HAP-1 (cell line): Measurements from ENCODE around the gene ANXA7.
A peak's percentile ranks its signal among the peaks of the same experiment; 100 is the strongest.

Experiments used
- DNase-seq, 2 experiments: peaks; one replicate each; pipeline ENCODE4 v3.0.0-alpha.2; 2016 to 2020; ENCODE audit warnings: low spot score in 2 of 2
- H3K27me3 ChIP-seq: fragments of 250-450 bp; sonication (Bioruptor Pico); 2 replicates; pipeline ENCODE4 v1.5.1; 2020; ENCODE audit warnings: low read depth, mild to moderate bottlenecking, moderate library complexity
- H3K36me3 ChIP-seq: fragments of 250-450 bp; sonication (Bioruptor Pico); replicated peaks from 2 replicates; pipeline ENCODE4 v1.5.1; 2020; ENCODE audit warnings: mild to moderate bottlenecking
- H3K4me1 ChIP-seq: fragments of 250-450 bp; sonication (Bioruptor Pico); 2 replicates; pipeline ENCODE4 v1.5.1; 2020; ENCODE audit warnings: mild to moderate bottlenecking
- H3K4me3 ChIP-seq: fragments of 250-450 bp; sonication (Bioruptor Pico); 2 replicates; pipeline ENCODE4 v1.5.1; 2020; ENCODE audit warnings: mild to moderate bottlenecking, moderate library complexity
- H3K9me3 ChIP-seq: fragments of 250-450 bp; sonication (Bioruptor Pico); 2 replicates; pipeline ENCODE4 v1.5.1; 2020; ENCODE audit warnings: mild to moderate bottlenecking, moderate library complexity
- in situ Hi-C: fragments of 300-500 bp; cut with MboI; formaldehyde crosslinking; loops from 3 replicates; pipeline ENCODE4 v1.14.3; 2020; ENCODE audit warnings: low sequenced_read_pairs, inconsistent platforms, mixed read lengths

ANXA7 gene

DNA sequence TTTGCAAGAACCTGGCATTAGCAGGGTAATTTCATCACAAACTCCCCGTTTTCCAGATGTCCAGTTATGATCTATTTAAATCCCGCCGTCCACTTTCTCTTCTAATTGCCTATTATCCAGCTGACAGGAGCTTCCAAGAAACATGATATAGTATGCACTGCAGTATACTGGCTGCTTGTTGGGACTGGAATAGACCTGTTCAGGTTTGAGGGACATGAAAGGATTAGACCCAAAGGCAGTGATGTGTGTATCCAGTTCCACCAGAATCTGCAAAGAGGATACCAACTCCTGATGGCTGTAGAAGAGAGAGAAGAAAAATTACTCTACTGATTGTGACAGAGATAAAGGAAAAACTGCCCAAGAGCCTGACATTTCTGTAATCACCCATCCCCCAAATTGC lies 10.6 kb upstream of the ANXA7 start:
- Histone ChIP-seq H3K36me3 (peaks cover 17% of the 10 kb centered on the region), H3K27me3 (no peaks in the 10 kb centered on the region), H3K4me3 (no peak overlapping the region), H3K4me1 (no peaks in the 10 kb centered on the region), H3K9me3 (no peaks in the 10 kb centered on the region)
- in situ Hi-C loops = no loop called here
- no peak for DNase-seq

DNA sequence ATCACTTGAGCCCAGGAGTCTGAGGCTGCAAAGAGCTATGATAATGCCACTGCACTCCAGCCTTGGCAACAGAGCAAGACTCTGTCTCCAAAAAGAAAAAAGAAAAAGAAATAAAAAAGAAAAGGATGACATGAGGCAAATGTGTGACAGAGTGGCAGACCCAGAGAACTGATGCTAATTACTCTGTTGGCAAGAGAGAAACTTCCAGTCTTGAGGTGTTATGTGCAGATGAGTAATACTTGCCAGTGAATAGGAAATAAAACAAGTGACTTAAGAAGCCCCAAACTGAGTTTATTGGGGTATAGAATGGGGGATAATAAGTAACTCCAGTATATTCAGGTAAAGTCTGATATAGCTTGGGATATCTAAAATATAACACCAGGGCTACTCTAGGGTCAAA lies 9.5 kb upstream of the ANXA7 start:
- H3K4me1 ChIP-seq = no peaks in the 10 kb centered on the region
- H3K36me3 ChIP-seq = peaks cover 17% of the 10 kb centered on the region
- in situ Hi-C loops = no loop called here
- H3K4me3 ChIP-seq = no peak overlapping the region
- DNase-seq = no peak
- H3K27me3 ChIP-seq = no peaks in the 10 kb centered on the region
- H3K9me3 ChIP-seq = no peaks in the 10 kb centered on the region

DNA sequence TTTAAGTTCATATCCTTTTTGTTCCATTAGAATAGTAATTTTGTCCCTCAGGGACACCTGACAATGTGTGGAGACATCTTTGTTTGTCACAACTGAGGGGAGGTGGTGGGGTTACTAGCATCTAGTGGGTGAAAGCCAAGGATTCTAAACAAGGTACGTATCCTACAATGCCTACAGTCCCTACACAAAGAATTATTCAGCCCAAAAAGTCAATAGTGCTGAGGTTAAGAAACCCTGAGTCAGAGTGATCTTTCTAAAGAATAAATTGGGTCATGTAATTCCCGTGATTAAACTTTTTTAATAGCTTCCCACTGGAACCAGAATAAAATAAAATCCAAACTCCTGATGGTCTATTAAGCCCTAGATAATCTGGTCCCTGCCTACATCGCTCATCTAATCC lies 2.7 kb upstream of the ANXA7 start:
- Histone ChIP-seq H3K4me3 (no peak overlapping the region), H3K27me3 (no peaks in the 10 kb centered on the region), H3K36me3 (no peaks in the 10 kb centered on the region), H3K9me3 (no peaks in the 10 kb centered on the region), H3K4me1 (peaks cover 6% of the 10 kb centered on the region; the same call in 1 of the 2 replicates)
- DNase-seq = no peak
- in situ Hi-C loops = no loop called here

DNA sequence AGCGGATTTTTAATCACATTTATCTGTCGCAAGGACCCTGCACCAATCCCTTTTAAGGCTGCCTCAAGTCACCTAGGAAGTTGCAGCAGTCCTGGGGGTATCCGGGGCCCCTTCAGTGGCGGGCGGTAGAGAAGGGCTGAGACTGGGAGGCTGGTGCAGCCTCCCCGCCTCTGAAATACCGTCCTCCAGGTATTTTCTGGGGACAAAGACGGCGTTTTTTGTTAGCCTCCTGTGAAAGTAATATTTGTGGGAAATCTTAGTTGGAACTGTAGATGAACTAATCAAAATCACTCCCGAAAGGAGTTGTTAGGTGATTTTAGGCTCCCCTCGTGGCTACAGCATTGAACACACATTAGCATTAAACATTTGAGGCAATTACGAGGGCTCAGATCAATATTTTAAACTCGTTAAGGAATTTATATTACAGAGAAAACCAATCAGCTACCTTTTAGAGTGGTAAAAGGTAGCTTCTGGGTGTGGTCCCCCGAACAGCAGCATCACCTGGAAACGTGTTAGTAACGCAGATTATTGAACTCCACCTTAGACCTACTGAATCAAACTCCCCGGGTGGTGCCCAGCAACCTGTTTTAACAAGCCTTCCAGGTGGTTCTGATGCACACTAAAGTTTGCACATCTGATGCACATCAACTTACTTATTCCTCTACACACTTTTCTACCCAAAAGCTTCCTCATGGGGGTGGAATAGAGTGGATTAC lies 530 bp upstream of the ANXA7 start:
- Histone ChIP-seq H3K4me3 (peak overlapping the region; percentile 96), H3K27me3 (no peaks in the 10 kb centered on the region), H3K36me3 (no peaks in the 10 kb centered on the region), H3K9me3 (no peaks in the 10 kb centered on the region), H3K4me1 (peaks cover 6% of the 10 kb centered on the region; the same call in 1 of the 2 replicates)
- no peak for DNase-seq
- in situ Hi-C loops = no loop called here

DNA sequence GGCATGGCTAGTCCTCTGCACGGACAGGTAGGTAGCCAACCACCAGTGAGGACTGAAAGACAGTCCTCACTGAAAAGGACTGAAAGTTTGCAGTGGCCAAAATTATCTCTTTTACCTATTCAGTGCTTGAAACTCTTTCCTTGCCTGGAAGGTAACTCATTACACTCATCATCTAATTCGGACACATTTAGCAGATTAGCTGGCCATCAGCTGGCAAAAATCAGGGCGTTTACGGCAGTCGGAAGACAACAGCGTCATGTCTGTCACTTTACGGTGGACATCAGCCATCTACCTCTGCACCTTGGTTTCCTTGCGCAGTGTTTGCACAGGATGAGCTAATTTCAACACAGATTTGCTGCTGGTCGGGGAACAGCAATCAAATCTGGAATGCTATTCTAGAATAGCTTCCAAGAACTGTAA lies 740 bp downstream of the ANXA7 start:
- in situ Hi-C loops = no loop called here
- peak overlapping the region; percentile 96 for H3K4me3 ChIP-seq
- H3K9me3 ChIP-seq = no peaks in the 10 kb centered on the region
- no peaks in the 10 kb centered on the region for H3K36me3 ChIP-seq
- peaks cover 6% of the 10 kb centered on the region; the same call in 1 of the 2 replicates for H3K4me1 ChIP-seq
- H3K27me3 ChIP-seq = no peaks in the 10 kb centered on the region
- DNase-seq = peak; percentile 55 to 56

DNA sequence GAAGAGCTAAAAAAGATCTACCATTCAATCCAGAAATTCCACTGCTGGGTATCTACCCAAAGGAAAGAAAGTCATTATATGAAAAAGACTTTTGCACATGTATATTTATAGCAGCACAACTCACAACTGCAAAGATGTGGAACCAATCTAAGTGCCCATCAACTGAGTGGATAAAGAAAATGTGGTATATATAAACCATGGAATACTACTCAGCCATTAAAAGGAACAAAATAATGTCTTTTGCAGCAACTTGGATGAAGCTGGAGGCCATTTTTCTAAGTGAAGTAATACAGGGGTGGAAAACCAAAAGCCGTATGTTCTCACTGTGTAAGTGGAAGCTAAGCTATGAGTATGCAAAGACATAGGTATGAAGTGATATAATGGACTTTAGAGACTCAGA lies 3.0 kb downstream of the ANXA7 start:
- in situ Hi-C loops = no loop called here
- DNase-seq = no peak
- no peaks in the 10 kb centered on the region; the same call in 1 of the 2 replicates for H3K36me3 ChIP-seq
- no peaks in the 10 kb centered on the region for H3K27me3 ChIP-seq
- H3K9me3 ChIP-seq = no peaks in the 10 kb centered on the region
- peaks cover 6% of the 10 kb centered on the region; the same call in 1 of the 2 replicates for H3K4me1 ChIP-seq
- H3K4me3 ChIP-seq = no peak overlapping the region

DNA sequence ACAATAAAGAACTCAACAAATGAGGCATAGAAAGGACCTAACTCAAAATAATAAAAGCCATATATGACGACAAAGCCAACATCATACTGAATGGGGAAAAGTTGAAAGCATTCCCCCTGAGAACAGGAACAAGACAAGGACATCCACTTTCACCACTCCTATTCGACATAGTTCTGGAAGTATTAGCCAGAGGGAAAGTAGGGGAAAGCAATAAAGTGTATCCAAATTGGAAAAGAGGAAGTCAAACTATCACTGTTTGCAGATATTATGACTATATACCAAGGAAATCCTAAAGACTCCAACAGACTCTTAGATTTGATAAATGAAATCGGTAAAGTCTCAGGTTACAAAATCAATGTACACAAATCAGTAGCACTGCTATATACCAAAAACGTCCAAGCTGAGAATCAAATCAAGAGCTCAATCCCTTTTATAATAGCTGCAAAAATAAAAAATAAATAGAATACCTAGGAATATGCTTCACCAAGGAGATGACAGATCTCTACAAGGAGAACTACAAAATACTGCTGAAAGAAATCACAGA lies 4.8 kb downstream of the ANXA7 start:
- no peaks in the 10 kb centered on the region; the same call in 1 of the 2 replicates for H3K36me3 ChIP-seq
- no peak for DNase-seq
- no peaks in the 10 kb centered on the region for H3K9me3 ChIP-seq
- H3K27me3 ChIP-seq = no peaks in the 10 kb centered on the region
- no peak overlapping the region for H3K4me3 ChIP-seq
- H3K4me1 ChIP-seq = no peaks in the 10 kb centered on the region
- in situ Hi-C loops = no loop called here

DNA sequence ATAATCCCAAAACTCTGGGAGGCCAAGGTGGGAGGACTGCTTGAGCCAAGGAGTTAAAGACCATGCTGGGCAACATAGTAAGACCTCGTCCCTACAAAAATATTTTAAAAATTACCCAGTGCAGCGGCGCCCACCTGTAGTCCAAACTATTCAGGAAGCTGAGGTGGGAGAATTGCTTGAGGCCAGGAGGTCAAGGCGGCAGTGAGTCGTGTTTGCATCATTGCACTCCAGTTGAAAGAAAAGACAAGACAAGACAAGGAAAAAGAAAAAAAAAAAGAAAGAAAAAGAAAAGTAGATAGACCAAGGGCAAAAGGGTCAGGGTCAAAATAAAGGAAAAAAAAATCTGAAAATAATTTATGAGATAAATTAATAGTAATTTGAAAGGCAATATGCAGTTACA lies 5.8 kb downstream of the ANXA7 start:
- H3K36me3 ChIP-seq = no peaks in the 10 kb centered on the region; the same call in 1 of the 2 replicates
- H3K4me3 ChIP-seq = no peak overlapping the region

DNA sequence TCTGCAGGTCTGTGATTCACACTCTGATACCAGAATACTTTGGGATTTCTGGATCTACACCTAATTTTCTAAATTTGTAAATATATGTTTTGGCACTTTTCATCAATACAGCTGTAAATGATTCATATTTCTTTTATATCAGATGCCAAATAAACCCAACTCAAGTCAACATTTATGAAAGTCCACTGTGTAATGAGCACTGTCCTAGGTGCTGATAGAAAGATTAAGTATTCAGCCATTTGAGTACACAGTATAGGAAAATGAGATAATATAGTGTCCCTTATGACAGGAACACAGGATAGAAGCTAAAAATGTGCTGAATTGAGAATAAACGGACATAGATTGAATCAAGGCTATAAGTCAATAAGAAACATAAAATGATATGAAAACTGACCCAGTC lies 6.4 kb downstream of the ANXA7 start:
- no peak for DNase-seq
- Histone ChIP-seq H3K36me3 (no peaks in the 10 kb centered on the region; the same call in 1 of the 2 replicates), H3K9me3 (no peaks in the 10 kb centered on the region), H3K4me1 (no peaks in the 10 kb centered on the region), H3K27me3 (no peaks in the 10 kb centered on the region), H3K4me3 (no peak overlapping the region)
- in situ Hi-C loops = no loop called here

More for the DNA sequence above, 5.8 kb downstream of the ANXA7 start:
- DNase-seq = no peak
- Histone ChIP-seq H3K9me3 (no peaks in the 10 kb centered on the region), H3K27me3 (no peaks in the 10 kb centered on the region), H3K4me1 (no peaks in the 10 kb centered on the region)
- in situ Hi-C loops = no loop called here

DNA sequence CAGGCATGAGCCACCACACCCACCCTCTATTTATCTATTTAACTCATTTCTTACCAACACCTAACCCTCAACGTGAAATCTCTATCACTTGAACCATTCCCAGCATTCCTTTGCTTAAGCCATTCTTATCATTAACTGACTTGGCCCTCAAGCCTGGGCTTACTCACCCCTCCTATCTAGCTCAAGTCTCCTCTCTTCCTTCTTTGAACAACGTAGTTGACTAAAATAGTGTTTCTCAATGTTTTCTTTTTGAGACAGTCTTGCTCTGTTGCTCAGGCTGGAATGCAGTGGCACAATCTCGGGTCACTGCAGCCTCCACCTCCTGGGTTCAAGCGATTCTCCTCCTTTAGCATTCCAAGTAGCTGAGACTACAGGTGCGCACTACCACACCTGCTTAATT lies 7.0 kb downstream of the ANXA7 start:
- no peak for DNase-seq
- H3K9me3 ChIP-seq = no peaks in the 10 kb centered on the region
- no peaks in the 10 kb centered on the region for H3K27me3 ChIP-seq
- no peaks in the 10 kb centered on the region; the same call in 1 of the 2 replicates for H3K36me3 ChIP-seq
- no peaks in the 10 kb centered on the region for H3K4me1 ChIP-seq
- in situ Hi-C loops = no loop called here
- H3K4me3 ChIP-seq = no peak overlapping the region

DNA sequence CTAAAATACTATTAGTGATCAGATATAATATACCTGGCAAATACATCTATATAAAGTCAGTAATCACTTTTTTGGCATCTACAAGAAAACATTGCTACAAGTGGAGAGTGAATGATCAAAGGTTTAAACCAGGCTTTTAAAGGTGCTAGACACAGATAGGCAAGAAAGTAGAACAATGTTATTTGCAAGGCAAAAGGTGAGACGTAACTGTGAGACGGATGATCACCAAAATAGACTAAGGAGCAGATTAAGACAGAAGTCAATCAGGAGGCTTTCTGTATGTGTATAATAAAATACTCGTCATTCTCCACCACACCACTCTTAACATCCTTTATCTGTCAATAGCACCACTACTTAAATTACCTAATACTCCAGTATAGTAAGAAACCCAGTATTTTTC lies 8.3 kb downstream of the ANXA7 start:
- in situ Hi-C loops = no loop called here
- DNase-seq = no peak
- Histone ChIP-seq H3K9me3 (no peaks in the 10 kb centered on the region), H3K4me1 (no peaks in the 10 kb centered on the region), H3K4me3 (no peak overlapping the region), H3K27me3 (no peaks in the 10 kb centered on the region), H3K36me3 (no peaks in the 10 kb centered on the region; the same call in 1 of the 2 replicates)

DNA sequence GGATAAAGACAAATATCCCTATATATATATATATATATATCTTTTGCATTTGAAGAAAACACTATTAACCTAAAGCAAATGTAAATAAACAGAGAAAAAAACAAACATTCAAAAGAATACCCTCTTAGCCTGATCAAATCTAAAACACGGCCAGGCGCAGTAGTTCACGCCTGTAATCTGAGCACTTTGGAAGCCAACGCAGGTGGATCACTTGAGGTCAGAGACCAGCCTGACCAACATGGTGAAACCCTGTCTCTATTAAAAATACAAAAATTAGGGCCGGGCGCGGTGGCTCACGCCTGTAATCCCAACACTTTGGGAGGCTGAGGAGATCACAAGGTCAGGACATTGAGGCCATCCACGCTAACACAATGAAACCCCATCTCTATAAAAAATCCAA lies 9.2 kb downstream of the ANXA7 start:
- Histone ChIP-seq H3K27me3 (no peaks in the 10 kb centered on the region), H3K4me1 (no peaks in the 10 kb centered on the region), H3K36me3 (no peaks in the 10 kb centered on the region; the same call in 1 of the 2 replicates), H3K9me3 (no peaks in the 10 kb centered on the region), H3K4me3 (no peak overlapping the region)
- DNase-seq = no peak
- in situ Hi-C loops = no loop called here

DNA sequence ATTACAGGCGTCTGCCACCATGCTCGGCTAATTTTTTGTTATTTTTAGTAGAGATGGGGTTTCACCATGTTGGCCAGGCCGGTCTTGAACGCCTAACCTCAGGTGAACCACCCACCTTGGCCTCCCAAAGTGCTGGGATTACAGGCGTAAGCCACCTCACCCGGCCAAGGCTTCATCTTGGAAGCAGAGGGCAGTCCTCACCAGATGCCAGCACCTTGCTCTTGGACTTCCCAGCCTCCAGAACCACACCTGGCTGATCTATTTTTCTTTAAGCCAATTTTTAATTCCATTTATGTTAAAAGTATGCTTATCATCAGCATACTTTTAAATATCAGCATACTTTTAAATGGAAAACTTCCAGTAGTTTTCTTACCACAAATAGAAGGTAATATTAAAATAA lies 12.2 kb downstream of the ANXA7 start:
- Histone ChIP-seq H3K4me3 (no peak overlapping the region), H3K4me1 (no peaks in the 10 kb centered on the region), H3K9me3 (no peaks in the 10 kb centered on the region), H3K36me3 (peaks cover 4% of the 10 kb centered on the region), H3K27me3 (no peaks in the 10 kb centered on the region)
- DNase-seq = no peak
- in situ Hi-C loops = no loop called here

DNA sequence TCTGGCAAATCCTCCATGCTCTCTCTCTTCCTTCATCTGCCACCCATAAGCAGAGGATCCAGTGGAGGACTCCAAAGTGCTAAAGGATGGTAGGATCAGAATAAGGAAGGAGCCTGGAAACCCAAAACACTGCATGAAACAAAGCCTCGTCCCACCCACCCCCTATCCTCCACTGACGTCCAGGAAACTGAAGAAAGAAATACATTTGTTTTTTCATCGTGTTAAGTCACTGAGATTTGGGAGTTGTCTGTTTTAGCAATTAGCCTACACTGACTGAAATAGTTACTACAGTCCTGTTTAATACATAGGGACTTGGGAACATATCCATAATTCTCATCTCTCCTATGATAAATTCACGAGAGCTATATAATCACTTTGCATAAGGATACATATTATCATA lies 14.8 kb downstream of the ANXA7 start:
- no peaks in the 10 kb centered on the region for H3K4me1 ChIP-seq
- peaks cover 29% of the 10 kb centered on the region for H3K36me3 ChIP-seq
- DNase-seq = no peak
- no peak overlapping the region for H3K4me3 ChIP-seq
- no peaks in the 10 kb centered on the region for H3K27me3 ChIP-seq
- in situ Hi-C loops = no loop called here
- no peaks in the 10 kb centered on the region for H3K9me3 ChIP-seq
